Activated T-cell treated with anti-CD3 and anti-CD28 coated beads, Interleukin-2, amount 50 U/mL, for 48 hours (primary cell): ENCODE data around the gene PLCH1.

Experiments used
- DNase-seq, 2 experiments: peaks; one replicate each; pipeline ENCODE4 v3.0.0-alpha.2; 2020

PLCH1 gene

DNA sequence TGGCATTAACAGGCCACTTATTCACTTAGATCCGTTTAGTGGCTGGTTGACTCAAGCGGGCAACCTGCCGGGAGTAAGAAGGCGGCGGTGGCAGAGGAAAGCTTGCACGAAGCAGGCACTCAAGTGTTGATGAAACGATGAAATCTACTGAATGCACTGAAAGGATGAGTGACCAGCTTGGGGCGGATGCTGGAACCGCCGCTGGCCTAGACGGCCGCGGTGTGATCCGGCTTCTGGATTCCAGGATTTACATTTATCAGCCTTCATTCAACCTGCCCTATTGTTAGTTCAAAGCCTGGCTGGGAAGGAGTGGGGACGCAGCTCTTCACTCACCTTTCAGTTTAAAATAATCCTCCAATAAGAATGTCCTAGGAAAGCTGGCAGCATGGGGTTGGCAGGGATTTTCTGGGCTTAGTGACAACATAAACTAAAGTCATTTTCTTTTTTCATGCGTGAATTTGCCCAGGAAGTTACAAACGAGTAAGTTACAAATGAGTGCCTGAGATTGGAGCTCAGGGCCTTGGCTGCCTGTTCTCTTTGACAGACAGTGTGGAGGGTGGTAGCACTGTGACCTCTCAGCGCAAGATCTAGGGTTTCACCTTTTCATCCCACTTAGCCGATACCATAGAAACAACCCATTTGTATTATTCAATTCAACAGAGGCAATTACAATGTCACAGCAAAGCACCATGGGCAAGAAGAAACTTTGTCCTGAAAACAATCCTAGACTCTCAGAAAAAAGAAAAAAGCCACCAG is 1.1 kb upstream of the PLCH1 start:
- DNase-seq, result peak in 1 of 2 experiments; percentile 23

DNA sequence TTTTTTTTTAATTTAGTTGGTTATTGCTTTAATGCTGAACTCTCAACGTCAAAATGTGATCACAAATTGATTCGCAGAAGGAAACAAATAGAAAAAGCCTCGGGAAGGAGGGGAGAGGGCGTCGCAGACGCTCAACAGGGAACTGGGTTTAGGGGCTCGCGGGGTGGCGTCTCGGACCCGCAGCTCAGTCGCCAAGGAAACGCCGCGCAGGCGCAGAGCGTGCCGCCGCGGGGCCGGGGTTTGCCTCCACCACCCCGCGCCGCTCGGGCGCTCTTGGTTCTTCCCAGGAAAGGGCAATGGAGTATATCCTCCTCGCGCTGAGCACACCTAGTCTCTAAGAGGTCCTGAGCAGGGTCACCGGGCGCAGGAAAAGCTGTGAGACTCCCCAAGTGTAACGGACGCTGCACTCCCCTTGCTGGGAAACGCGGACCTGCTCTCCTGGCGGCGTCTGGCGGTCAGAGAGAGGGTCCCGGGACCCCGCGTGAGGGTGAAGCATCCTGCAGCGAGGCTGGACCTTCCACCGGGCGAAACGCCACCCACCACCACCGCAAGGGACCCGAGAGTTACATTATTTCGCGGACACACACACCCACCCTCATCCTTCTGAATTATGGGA is 753 bp downstream of the PLCH1 start:
- peak; percentile 65 to 70 for DNase-seq

DNA sequence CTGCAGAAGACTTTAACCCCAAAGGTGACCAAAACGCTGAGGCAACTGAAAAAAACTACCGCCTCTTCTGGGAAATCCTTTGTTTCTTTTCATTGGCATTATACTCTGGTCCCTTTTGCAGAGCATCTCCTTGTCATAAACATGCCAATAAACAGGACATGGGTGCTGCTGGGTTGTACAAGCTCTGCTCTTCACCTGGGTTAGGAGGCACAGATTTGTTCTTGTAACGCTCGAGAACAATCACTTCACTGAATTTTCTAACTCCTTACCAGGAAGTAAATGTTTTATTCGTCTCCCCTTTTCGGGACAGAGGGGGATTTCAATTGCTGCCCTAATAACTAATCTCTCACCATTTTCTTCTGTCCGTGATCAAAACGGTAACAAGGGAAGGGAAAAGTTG is 1.3 kb downstream of the PLCH1 start:
- no peak for DNase-seq

DNA sequence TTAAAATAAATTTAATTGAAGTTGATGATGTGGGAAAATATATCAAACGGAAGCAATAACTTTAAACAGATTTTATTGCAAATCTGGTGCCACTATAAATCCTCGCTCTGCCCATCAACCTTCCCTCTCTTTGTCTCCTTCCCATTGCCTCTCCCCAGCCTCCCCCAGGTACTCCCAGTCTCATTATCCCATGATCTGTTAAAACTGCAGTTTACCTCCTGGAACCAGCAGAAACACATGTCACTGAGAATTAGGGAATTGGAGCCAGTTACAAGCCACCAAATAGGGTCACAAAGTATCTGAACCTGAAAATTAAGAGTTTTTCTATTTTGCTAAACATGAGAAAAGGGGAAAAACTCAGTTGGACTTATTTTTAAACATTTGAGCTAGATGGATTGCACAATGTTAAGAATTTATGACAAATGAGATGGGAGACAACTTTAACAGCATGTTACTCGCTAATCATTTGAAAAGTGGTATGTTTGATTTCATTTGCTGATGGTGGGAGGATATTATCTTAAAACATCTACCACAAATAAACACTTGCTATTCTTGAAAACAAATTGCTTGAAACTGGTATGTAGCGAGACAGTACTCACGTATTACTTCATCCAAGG is 2.4 kb downstream of the PLCH1 start:
- DNase-seq, result no peak

DNA sequence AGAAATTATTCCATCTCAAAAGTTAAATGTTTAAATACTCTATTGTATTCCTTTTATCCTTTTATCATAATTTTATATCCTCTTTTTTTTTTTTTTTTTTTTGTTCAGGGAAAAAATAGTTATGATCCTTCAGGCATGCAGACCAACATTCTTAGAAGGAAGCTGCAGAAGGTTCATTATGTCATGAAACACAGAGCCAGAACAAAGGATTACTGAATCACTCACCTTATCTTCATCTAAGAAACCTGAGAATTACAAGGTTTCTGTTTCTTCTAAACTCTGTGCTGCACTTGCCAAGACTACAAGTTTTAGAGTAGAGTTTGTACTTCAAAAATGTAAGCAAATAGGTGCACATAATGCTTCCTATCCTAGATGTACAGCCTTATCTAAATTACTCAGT is 3.3 kb downstream of the PLCH1 start:
- no peak for DNase-seq

DNA sequence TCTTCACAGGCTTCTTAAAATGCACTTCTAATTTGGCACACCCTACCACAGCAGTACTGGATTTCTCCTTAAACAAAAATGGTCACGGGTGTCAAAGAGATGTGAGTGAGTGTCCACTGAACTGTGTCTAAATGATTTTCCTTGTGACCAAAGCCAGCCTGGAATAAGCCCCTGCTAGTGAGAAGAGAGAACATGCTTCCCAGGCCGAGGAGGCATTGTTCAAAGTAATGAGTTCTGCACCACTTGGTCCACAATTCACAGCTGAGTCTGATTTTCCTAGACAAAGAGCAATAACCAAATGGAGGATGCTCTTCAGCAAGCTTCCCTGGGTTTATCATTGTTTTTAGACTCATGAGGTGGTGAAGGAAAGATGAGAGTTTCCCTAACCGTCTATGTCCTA is 3.8 kb downstream of the PLCH1 start:
- no peak for DNase-seq

DNA sequence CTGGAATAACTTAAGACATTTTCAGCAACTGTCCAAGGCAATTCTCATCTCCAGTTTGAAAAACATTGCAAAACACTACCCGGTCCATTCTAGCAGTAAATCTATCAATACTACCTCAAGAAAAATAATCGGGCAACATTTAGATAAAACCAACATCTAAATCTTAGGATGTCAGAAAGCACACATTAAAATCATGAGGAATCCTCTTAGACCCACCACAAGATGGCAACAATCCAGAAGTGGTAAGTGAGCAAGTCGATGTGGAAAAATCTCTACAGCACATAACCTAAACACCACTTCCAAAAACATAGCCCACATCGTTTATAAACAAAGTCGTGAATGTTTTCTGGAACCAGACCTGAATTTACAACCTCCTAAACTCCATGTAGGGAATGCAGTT is 5.7 kb downstream of the PLCH1 start:
- DNase-seq, result no peak

DNA sequence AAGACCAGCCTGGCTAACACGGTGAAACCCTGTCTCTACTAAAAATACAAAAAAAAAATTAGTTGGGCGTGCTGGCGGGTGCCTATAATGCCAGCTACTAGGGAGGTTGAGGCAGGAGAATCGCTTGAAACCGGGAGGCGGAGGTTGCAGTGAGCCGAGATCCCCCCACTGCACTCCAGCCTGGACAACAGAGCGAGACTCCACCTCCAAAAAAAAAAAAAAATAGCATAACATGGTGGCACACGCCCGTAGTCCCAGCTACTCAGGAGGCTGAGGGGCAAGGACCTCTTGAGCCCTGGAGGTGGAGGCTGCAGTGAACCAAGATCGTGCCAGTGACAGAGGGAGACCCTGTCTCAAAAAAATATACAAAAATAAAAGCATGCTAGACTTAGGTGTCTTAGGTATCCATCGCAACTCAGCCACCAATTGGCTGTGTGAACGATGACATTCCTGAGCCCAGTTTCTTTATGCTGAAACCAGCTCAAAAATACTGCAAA is 6.2 kb downstream of the PLCH1 start:
- DNase-seq, result no peak

DNA sequence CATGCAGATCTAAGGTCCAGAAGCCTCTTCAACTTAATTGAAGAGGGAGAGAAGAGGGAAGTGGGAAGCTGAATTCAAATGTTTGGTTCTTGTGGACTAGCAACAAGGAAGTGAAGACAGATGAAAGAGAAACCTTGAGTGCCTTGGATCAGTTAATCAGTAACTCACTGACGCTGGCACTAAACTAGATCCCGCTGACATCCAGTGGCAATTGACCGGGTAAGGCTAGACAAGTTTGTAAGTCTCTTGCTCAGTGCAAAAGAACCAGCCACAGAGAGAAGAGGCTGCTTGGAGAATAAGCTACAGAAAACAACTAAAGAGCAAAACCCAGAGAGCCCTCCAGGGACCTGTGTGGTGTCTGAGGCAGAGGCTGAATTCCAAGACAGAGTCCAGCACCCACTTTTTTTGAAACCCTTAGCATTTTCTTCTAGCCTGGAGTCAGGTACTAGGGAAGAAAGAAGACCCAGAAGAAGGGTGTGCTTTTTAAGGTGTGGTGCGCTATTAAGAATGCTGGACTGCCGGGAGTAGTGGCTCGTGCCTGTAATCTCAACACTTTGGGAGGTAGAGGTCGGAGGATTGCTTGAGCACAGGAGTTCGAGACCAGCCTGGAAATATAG is 6.9 kb downstream of the PLCH1 start:
- no peak for DNase-seq

DNA sequence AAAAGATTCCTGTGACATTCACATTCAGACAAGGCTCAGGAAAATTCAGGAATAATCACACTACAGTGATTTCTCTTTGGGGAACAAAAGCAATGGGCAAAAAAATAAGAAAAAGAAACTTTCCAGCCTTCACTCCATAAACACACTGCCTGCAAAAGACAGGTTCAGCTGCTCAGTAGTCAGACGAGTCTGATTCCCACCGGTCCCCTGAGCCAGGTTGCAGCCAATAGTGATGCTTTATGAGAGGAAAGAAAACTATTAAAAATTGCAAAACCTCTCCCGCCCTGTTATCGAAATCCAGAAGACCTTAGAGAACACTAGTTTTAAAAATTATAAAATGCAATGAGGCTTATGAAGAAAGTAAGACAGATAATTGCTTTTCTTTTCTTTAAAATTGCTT is 8.5 kb downstream of the PLCH1 start:
- DNase-seq, result no peak

DNA sequence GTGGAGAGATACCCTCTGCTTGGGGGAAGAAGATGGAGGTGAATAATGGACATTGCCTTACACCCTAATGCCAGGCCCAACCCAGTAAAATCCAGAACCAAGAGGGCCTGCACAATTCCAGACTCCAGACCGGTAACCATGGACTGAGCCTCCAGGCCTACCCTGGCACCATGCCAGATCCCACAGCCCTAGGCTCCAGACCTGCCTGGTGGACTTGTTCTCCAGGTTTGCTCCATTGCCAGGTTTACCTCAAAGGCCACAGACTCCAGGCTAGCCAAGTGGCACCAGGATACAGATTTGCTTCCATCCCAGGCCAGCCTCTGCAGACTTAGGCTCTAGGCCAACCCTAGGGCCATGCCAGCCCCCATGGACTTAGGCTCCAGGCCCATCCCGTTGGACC is 14.0 kb downstream of the PLCH1 start:
- DNase-seq, result no peak

DNA sequence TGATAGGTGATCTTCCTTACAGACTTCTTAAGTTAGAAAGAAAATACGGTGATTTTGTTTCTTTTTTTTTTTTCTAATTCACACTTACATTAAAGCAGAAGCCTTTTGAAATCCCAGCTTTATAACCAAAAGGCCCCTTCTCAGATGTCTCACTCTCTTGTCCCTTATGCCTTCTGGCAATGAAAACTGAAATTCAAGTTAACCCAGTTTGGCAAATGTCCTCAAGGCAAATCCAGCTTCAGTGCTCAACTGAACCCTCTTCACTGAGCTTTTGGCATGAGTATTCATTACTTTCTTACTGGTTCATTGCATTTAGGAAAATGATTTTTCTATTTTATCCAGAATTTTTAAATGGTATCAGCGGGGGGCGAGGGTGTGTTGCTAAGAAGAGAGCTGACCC is 17.0 kb downstream of the PLCH1 start:
- DNase-seq, result no peak

DNA sequence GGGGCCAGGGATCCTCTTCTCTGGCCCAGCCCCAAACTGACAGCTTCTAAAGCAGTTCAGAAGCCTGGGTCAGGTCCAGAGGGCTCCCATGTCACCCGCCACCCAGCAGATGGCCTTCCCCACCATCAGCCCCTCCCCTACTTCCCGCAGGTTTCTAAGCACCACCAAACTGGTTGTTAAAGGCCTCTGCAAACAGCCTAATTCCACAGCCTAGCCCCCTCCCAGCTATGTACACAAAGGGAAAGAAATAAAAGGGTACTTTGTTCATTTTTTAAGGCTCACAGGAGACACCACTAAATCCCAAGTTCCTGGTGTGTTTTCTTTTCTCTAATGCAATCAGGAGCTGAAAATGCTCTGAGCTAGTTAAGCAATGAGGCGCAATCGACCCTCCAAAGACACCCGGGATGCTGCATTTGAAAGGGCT is 30.6 kb downstream of the PLCH1 start:
- no peak for DNase-seq

DNA sequence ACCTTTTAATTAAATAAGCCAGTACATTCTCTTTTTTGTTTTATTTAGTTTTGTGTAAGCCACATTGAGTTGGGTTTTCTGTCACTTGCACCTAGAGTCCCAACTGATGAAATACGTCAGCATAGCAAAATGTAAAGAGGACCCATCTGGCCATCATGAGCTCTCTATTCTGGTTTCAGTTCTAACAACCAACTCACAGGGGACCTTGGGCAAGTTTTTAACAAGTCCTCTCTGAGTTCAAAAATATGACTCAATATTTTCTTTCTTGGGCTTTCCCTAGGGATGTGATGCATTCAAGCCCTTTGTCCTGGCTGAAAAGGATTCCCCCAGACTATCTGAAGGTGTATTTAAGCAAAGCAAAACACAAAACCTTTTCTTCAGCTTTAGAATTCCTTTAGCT is 32.9 kb downstream of the PLCH1 start:
- DNase-seq, result no peak

DNA sequence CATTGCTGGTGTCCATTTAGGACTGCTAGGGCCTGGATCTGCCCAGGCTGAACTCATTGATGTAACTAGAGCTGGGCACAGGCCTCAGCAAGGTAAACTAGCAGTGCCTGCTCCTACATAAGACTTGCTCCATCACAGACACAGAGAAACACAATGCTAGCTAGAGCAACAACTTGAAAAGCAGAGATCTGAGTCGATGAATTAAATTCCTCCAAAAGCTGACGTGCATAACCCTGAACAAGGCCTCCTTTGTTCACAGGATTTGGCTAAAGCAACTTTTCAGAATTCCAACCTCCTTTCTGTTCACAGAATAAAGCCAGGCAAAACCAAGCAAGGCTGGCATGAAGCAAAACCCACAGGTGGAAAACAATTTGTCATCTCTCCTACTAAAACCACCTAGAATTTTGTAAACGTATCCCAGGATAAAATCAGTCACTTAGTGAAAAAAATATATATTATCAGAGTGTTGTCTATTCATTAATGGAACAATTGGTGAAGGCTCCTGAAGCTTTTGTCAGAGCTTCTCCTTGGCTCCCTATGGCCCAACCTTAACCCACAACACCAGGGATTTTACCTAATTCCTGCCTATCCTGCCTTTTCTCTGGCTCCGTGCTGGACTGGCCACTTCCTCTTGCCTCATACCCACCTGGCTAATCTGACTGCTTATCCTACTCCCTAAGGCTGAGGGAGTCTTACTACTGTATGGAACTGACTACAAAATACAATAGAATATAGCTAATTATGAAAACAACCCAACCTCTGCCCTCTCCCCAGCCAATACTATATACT is 39.9 kb downstream of the PLCH1 start:
- DNase-seq, result no peak

DNA sequence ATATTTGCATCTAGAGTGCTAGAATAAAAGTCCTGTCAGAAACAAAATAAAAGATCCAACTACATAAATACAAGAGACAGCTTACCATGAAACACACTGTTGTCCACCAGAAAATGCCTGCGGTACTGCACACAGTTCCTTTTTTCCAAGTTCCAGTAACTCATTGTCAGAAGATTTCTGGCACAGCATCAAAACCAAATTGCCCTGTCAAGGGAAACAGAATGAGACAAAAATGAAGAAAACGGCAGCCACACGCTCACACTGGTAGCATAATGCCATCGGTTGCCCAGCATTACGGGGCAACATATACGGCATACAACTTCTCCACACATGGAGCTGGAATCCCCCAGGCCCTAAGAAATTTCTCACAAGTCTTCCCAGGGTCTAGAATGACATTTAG is 40.8 kb downstream of the PLCH1 start:
- no peak for DNase-seq

DNA sequence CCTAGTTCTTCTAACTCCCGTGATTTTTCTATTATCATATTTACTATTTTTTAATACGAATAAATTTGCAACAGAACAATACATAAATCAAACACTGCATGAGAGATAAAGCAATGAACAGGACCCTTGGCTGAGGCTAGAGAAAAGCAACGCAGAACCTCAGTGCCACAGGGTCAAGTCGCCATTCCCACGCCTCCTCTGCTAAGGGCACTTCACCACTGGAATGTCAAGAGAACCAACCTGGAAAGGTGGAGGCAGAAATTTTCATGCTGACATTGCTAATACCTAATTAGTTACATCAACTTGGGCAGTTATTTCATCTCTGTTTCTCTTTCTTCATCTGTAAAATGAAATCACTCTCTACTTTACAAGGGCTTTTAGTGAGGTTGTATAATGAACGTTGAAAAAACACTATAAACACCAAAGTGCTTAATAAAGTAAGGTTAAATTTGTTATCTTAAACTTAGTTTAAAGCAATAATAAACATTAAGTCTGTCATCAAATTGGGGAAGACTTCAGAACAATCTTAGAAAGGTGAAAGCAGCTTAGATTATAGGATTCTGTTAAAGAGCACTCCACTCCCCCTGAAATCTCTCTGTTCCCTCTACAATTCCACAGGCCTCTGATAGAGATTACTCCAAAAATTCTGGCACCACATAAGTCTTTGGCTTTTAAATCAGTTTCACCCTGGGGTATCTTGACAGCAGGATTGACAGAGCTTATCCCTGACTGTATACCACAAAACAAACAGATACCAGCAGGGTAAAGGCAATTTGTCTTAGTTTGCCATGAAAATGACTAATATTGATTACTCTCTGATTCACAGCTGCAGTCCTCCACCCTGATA is 41.9 kb downstream of the PLCH1 start:
- DNase-seq, result no peak

DNA sequence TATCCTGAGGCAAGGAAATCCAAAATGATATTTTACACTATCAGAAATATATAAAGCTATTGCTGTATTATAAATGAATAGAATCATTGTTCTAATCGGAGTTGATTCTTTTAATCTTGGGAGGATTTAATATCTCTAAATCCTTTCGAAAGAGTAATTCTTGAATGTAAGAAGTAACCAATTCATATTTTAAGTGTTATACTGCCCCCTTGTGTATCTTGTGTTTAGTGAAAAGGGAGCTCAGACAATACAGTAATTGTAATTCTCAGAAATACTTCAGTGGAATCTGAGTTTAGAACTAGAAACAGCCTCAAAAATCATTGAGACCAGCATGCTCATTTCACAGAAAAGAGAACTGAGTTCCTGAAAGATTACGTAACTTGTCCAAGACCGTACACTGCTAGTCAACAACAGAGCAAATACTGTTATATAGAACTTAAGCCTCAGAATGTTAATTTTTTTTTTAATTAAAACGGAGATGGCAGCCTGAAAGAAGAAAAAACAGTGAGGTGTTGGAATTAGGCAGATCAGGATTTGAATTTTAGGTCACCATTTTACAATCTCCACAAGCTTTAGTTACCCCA is 42.9 kb downstream of the PLCH1 start:
- DNase-seq, result no peak

DNA sequence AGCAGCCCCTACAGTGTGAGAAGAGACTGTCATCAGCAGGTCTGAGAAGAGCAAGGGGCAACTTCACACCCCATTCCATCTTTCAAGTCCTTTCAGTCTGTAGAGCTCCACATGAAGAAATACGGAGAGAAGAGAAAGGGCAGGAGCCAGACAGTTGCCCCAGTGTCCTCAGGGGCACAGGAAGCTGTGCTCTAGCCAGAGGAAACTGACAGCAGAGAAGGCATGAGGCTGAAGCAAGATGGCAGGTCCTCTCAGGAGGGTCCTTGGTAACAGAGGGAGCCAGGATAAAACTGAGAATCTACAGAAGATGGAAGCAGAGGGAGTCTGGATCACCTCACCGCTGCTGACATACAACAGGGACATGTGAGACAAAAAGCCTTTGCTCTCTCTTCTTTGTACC is 47.3 kb downstream of the PLCH1 start:
- no peak for DNase-seq

DNA sequence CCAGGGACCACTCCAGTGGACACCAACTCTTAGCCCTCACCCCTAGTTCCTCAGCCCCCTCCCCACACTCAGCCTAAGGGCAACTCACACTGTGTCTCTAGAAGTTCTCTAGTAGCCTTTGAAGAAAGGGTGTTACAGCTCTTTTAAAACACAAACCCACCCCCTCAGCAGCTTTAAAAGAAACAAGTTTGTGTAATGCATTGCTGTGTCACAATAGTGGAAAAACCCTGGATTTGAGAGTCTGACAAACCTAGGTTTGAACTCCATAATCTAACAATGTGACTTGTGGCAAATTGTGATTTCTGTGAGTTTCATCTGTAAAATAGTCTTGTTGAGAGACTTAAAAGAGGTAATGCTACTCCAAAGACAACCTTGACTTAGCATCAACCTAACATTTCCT is 54.0 kb downstream of the PLCH1 start:
- no peak for DNase-seq

DNA sequence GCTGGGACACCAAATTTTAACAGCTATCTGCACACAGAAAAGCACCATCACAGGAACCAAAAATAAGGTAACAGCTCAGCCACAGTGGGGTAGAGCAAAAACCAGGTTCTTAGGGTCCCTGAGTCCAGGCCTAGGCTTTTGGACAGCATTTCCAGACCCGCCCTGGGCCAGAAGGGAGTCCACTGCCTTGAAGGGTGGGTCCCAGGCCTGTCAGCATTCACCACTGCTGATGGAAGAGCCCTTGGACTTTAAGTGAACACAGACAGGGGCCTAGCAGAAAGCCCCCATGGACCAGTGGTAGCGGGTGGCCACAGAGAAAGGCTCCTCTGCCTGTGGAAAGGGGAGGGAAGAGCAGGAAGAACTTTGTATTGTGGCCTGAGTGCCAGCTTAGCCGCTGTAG is 56.4 kb downstream of the PLCH1 start:
- no peak for DNase-seq

DNA sequence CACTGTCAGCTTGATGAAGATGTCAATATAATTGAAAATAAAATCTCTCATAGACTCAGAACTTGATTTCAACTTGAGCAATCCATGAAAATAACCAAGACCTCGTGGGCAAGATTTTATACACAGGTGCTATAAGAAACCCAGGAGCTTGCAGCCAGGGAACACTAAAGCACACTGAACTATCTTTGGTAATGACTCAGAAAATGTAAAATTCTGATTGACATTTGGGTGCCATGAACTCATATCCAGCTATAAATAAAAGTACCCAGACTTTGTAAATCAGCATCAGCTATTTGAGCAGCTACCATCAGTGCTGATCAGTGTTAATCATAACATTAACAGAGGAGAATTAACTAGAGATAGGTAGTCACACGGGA is 61.5 kb downstream of the PLCH1 start:
- no peak for DNase-seq
